HCT116 (cell line): ENCODE results near the gene CFD. TPM values are rescaled to one million over a fixed set of nuclear protein-coding genes. Genes with fewer than 3 reads are reported as not detected.

Source experiments
- ATAC-seq: fragments of 200-7000 bp; cut with Tn5 transposase; 2 replicates; pipeline ENCODE4 v1.9.1; 2020; ENCODE audit warnings: mild to moderate bottlenecking, moderate library complexity
- BruUV-seq: library from RNA; stranded (reverse); fragments of 400-500 nt; replicated peaks from 2 replicates; lab custom pipeline; 2021; lab: Mats Ljungman, UMichigan
- CTCF ChIA-PET: fragments of 300-600 bp; sonication (Branson Sonifier 250); formaldehyde crosslinking; loops from one replicate; lab custom pipeline; 2021; ENCODE audit warnings: antibody characterized with exemption; lab: Charles Lee
- POLR2A ChIA-PET: fragments of 300-600, 350-600 bp; sonication (Branson Sonifier 250); formaldehyde crosslinking; loops from one replicate; lab custom pipeline; 2021; ENCODE audit warnings: antibody characterized with exemption; lab: Charles Lee
- RAD21 ChIA-PET, 2 experiments: fragments of 300-600 bp; sonication (Branson Sonifier 250); formaldehyde crosslinking; loops; one replicate each; lab custom pipeline; 2023; ENCODE audit warnings: low total read pairs in 2 of 2; ENCODE audit not compliant: uncharacterized antibody in 2 of 2, unreplicated experiment in 2 of 2, low non-redundant PET in 1 of 2; lab: Charles Lee
- DNase-seq: peaks from one replicate; pipeline ENCODE4 v3.0.0-alpha.2; 2010; ENCODE audit warnings: low read depth, low spot score
- H2AFZ ChIP-seq: fragments of 200-600 bp; shearing (Covaris generic), sonication (generic); 2 replicates; pipeline ENCODE4 v1.6.1; 2017; ENCODE audit warnings: low read depth, mixed run types, mixed read lengths, antibody characterized with exemption, low read length; ENCODE audit not compliant: poor library complexity, severe bottlenecking
- H3K27ac ChIP-seq: 2 replicates; pipeline ENCODE4 v1.5.1; 2012; ENCODE audit warnings: low read depth, low read length
- H3K27me3 ChIP-seq: fragments of 200-600 bp; sonication (generic); 2 replicates; pipeline ENCODE4 v1.6.1; 2016; ENCODE audit warnings: mixed run types, low read length, mixed read lengths; ENCODE audit not compliant: insufficient read depth
- H3K36me3 ChIP-seq, 2 experiments: fragments of 200-500 bp in 1 of 2; fragments of 200-600 bp in 1 of 2; sonication (Bioruptor generic) in 1 of 2; sonication (generic) in 1 of 2; 2 replicates each; pipeline versions ENCODE4 v1.5.1 to v1.6.1; 2014 to 2016; ENCODE audit warnings: low read length in 2 of 2, inconsistent platforms in 1 of 2, mixed read lengths in 1 of 2, mixed run types in 1 of 2; ENCODE audit not compliant: insufficient read depth in 2 of 2, control insufficient read depth in 1 of 2
- H3K4me1 ChIP-seq, 2 experiments: fragments of 200-600 bp in 1 of 2; sonication (generic) in 1 of 2; 2 replicates each; pipeline versions ENCODE4 v1.5.1 to v1.6.1; 2012 to 2017; ENCODE audit warnings: low read length in 2 of 2, inconsistent platforms in 1 of 2, mild to moderate bottlenecking in 1 of 2, mixed read lengths in 1 of 2, mixed run types in 1 of 2, moderate library complexity in 1 of 2; ENCODE audit not compliant: insufficient read depth in 2 of 2, control insufficient read depth in 1 of 2
- H3K4me2 ChIP-seq: fragments of 200-600 bp; sonication (generic); 2 replicates; pipeline ENCODE4 v1.6.1; 2017; ENCODE audit warnings: mixed run types, low read length, mixed read lengths
- H3K4me3 ChIP-seq, 2 experiments: fragments of 200-600 bp in 1 of 2; sonication (generic) in 1 of 2; replicated peaks in 1 of 2; 2 replicates each; pipeline ENCODE4 v1.5.1; 2011 to 2016; ENCODE audit warnings: low read length in 2 of 2, control low read depth in 1 of 2, low read depth in 1 of 2, mild to moderate bottlenecking in 1 of 2, mixed read lengths in 1 of 2, mixed run types in 1 of 2
- H3K79me2 ChIP-seq: fragments of 200-600 bp; sonication (generic); 2 replicates; pipeline ENCODE4 v1.6.1; 2017; ENCODE audit warnings: mild to moderate bottlenecking, mixed run types, low read length, moderate library complexity, mixed read lengths; ENCODE audit not compliant: insufficient read depth
- H3K9ac ChIP-seq: fragments of 200-600 bp; sonication (generic); 2 replicates; pipeline ENCODE4 v1.6.1; 2016; ENCODE audit warnings: low read length, mixed read lengths
- H3K9me2 ChIP-seq: fragments of 200-600 bp; sonication (generic), shearing (Covaris generic); 2 replicates; pipeline ENCODE4 v1.6.1; 2017; ENCODE audit warnings: mixed run types, mild to moderate bottlenecking, moderate library complexity; ENCODE audit not compliant: insufficient read depth
- H3K9me3 ChIP-seq, 2 experiments: fragments of 200-500 bp in 1 of 2; fragments of 200-600 bp in 1 of 2; sonication (Bioruptor generic) in 1 of 2; sonication (generic) in 1 of 2; 2 replicates each; pipeline ENCODE4 v1.6.1; 2014 to 2017; ENCODE audit warnings: low read length in 2 of 2, mixed read lengths in 2 of 2, inconsistent platforms in 1 of 2, low read depth in 1 of 2, mild to moderate bottlenecking in 1 of 2, mixed run types in 1 of 2, moderate library complexity in 1 of 2; ENCODE audit not compliant: control insufficient read depth in 1 of 2, insufficient read depth in 1 of 2
- H4K20me1 ChIP-seq: fragments of 200-600 bp; sonication (generic), shearing (Covaris generic); 2 replicates; pipeline ENCODE4 v1.6.1; 2017; ENCODE audit warnings: mixed run types, mild to moderate bottlenecking, moderate library complexity; ENCODE audit not compliant: insufficient read depth
- CEBPB ChIP-seq: IDR thresholded peaks from 2 replicates; pipeline ENCODE4 v1.6.1; 2012; ENCODE audit warnings: low read depth
- EGR1 ChIP-seq: IDR thresholded peaks from 2 replicates; pipeline ENCODE4 v1.6.1; 2012; ENCODE audit warnings: low read depth
- EZH2phosphoT487 ChIP-seq: fragments of 200-600 bp; IDR thresholded peaks from 2 replicates; pipeline ENCODE4 v1.6.1; 2018; ENCODE audit warnings: antibody characterized with exemption, borderline replicate concordance
- FOSL1 ChIP-seq: IDR thresholded peaks from 2 replicates; pipeline ENCODE4 v1.6.1; 2012; ENCODE audit warnings: low read depth
- POLR2A ChIP-seq: IDR thresholded peaks from 2 replicates; pipeline ENCODE4 v1.7.0; 2011; ENCODE audit warnings: borderline replicate concordance; ENCODE audit not compliant: insufficient read depth, insufficient read length; ENCODE audit errors: extremely low read depth
- YY1 ChIP-seq: IDR thresholded peaks from 2 replicates; pipeline ENCODE4 v1.6.1; 2011; ENCODE audit warnings: low read length, low read depth, moderate library complexity, mild to moderate bottlenecking; ENCODE audit not compliant: insufficient replicate concordance; ENCODE audit errors: extremely low read depth
- intact Hi-C: fragments of 100-400 bp; cut with micrococcal nuclease; formaldehyde crosslinking; loops from 2 replicates; pipeline ENCODE4 v1.10.0; 2022
- total RNA-seq: library from RNA; stranded (reverse); gene quantifications from one replicate; pipeline ENCODE4 v1.2.1, GENCODE V29; 2021; ENCODE audit not compliant: unreplicated experiment
- TF ChIP-seq, protein P1 (sequence below): IDR thresholded peaks from 2 replicates; pipeline ENCODE4 v1.6.1; 2012; ENCODE audit warnings: low read depth
- TF ChIP-seq, protein P2 (sequence below), 3 experiments: fragments of 200-600 bp in 1 of 3; sonication (generic) in 1 of 3; IDR thresholded peaks in 2 of 3; conservative IDR thresholded peaks in 1 of 3; 2 replicates each; pipeline ENCODE4 v1.5.1; 2012 to 2017; ENCODE audit warnings: low read depth in 2 of 3, low read length in 2 of 3, antibody characterized with exemption in 1 of 3, borderline replicate concordance in 1 of 3, control low read depth in 1 of 3, mild to moderate bottlenecking in 1 of 3, mixed read lengths in 1 of 3, mixed run types in 1 of 3, moderate library complexity in 1 of 3; ENCODE audit not compliant: insufficient read depth in 1 of 3
- TF ChIP-seq, protein P3 (sequence below): IDR thresholded peaks from 2 replicates; pipeline ENCODE4 v1.6.1; 2012

The CFD gene
- total RNA-seq, 1 experiment from 2014 or later: 80.2 TPM

DNA sequence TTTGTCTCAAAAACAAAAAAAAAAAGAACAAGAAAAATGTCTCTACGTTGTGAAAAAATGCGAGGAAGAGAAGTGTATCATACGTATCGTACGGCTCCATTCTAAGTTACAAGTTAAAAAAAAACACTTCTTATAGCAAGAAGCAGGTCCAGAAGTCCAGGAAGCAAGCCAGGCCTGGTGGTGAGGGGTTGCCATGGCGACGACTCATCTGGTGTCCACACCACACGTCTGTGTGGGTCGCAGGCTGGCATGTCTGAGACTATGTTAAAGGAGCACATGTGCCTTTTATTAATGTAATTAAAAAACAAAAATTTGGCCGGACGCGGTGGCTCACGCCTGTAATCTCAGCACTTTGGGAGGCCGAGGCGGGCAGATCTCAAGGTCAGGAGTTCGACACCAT is 27.6 kb downstream of the CFD start:
- no peak overlapping the region for H3K27ac ChIP-seq
- ChIA-PET RAD21 (no interaction called here), CTCF (no interaction called here), POLR2A (no interaction called here)
- H3K9me2 ChIP-seq: no peaks in the 10 kb centered on the region
- H3K79me2 ChIP-seq: peaks cover 8% of the 10 kb centered on the region; the same call in 1 of the 2 replicates
- H3K9ac ChIP-seq: no peak overlapping the region
- H3K4me1 ChIP-seq: peaks cover 20 to 25% of the 10 kb centered on the region in 2 experiments
- peaks cover 9 to 26% of the 10 kb centered on the region in 2 experiments; a peak in 3 of 4 replicates for H3K36me3 ChIP-seq
- no peaks in the 10 kb centered on the region for H3K9me3 ChIP-seq
- no peak overlapping the region for H3K4me2 ChIP-seq
- no peak for ATAC-seq
- H4K20me1 ChIP-seq: no peaks in the 10 kb centered on the region
- no TSS peak for BruUV-seq
- intact Hi-C loops: no loop called here
- TF ChIP-seq EGR1 (no peak), CEBPB (no peak), FOSL1 (no peak), EZH2phosphoT487 (no peak), POLR2A (no peak), YY1 (no peak)
- TF ChIP-seq, protein P1, sequence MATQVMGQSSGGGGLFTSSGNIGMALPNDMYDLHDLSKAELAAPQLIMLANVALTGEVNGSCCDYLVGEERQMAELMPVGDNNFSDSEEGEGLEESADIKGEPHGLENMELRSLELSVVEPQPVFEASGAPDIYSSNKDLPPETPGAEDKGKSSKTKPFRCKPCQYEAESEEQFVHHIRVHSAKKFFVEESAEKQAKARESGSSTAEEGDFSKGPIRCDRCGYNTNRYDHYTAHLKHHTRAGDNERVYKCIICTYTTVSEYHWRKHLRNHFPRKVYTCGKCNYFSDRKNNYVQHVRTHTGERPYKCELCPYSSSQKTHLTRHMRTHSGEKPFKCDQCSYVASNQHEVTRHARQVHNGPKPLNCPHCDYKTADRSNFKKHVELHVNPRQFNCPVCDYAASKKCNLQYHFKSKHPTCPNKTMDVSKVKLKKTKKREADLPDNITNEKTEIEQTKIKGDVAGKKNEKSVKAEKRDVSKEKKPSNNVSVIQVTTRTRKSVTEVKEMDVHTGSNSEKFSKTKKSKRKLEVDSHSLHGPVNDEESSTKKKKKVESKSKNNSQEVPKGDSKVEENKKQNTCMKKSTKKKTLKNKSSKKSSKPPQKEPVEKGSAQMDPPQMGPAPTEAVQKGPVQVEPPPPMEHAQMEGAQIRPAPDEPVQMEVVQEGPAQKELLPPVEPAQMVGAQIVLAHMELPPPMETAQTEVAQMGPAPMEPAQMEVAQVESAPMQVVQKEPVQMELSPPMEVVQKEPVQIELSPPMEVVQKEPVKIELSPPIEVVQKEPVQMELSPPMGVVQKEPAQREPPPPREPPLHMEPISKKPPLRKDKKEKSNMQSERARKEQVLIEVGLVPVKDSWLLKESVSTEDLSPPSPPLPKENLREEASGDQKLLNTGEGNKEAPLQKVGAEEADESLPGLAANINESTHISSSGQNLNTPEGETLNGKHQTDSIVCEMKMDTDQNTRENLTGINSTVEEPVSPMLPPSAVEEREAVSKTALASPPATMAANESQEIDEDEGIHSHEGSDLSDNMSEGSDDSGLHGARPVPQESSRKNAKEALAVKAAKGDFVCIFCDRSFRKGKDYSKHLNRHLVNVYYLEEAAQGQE: no peak
- TF ChIP-seq, protein P2, sequence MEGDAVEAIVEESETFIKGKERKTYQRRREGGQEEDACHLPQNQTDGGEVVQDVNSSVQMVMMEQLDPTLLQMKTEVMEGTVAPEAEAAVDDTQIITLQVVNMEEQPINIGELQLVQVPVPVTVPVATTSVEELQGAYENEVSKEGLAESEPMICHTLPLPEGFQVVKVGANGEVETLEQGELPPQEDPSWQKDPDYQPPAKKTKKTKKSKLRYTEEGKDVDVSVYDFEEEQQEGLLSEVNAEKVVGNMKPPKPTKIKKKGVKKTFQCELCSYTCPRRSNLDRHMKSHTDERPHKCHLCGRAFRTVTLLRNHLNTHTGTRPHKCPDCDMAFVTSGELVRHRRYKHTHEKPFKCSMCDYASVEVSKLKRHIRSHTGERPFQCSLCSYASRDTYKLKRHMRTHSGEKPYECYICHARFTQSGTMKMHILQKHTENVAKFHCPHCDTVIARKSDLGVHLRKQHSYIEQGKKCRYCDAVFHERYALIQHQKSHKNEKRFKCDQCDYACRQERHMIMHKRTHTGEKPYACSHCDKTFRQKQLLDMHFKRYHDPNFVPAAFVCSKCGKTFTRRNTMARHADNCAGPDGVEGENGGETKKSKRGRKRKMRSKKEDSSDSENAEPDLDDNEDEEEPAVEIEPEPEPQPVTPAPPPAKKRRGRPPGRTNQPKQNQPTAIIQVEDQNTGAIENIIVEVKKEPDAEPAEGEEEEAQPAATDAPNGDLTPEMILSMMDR (IDR thresholded peaks at IDR 0.05 in 2 of 3, conservative IDR thresholded peaks at IDR 0.05 in 1 of 3; ENCODE audit: borderline replicate concordance in 1 of 3, insufficient read depth in 1 of 3, low read depth in 2 of 3, low read length in 2 of 3): no peak
- TF ChIP-seq, protein P3, sequence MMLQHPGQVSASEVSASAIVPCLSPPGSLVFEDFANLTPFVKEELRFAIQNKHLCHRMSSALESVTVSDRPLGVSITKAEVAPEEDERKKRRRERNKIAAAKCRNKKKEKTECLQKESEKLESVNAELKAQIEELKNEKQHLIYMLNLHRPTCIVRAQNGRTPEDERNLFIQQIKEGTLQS: no peak
- no peaks in the 10 kb centered on the region for H3K27me3 ChIP-seq
- DNase-seq: no peak
- no peak overlapping the region for H3K4me3 ChIP-seq
- H2AFZ ChIP-seq: no peak overlapping the region
